HG02623 (cell line): ENCODE results near the gene LRPPRC.
"Not testable (repeated sequence)": the region's sequence is repeated elsewhere in the genome, so short reads cannot be mapped to it uniquely, and the experiment has no call there.

Experiments used
- ATAC-seq: cut with Tn5 transposase; IDR thresholded peaks from one replicate; pipeline ENCODE4 v1.9.1; 2021; ENCODE audit warnings: moderate library complexity; ENCODE audit not compliant: unreplicated experiment

LRPPRC gene

DNA sequence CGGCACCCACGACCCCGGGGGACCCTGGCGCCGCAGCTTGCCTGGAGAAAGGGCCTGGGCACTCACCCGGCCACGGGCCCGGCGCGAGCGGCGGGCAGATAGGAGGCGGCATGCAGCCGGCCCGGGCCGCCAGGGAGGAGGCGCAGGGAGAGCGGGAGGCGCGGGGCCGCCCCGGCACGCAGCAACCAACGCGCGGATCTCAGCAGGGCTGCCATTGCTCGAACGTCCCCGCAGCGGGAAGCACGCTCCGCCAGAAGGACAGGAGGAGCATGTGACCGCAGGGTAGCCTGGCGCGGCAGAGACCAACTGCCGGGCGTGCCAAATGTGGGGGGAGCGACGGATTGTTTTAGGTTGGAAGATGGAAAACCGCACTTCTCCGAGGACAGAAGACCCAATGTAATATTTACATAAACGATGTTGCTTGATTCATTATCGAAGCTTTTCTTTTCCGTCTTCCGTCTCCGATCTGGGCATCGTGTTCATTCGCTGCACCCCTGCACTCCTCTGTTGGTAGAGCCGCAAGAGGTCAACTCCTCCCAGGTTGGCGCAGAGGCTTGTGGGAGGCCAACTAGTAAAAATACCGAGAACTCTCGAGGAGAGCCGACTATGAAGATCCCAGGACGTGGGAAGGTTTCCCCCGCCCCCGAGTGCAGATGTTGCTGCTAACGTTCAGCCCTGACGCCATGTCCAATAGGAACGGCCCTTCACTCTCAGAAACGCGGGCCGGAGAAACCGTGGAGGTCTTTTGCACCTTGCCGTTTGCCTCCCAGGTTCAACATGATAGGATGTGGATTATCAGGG, at the start of gene LRPPRC:
LRPPRC (minus strand) TSS at position 257 of the 801 bp plus-strand sequence; CDS start at position 215, 42 bp downstream.
- ATAC-seq, result peak; percentile 94

DNA sequence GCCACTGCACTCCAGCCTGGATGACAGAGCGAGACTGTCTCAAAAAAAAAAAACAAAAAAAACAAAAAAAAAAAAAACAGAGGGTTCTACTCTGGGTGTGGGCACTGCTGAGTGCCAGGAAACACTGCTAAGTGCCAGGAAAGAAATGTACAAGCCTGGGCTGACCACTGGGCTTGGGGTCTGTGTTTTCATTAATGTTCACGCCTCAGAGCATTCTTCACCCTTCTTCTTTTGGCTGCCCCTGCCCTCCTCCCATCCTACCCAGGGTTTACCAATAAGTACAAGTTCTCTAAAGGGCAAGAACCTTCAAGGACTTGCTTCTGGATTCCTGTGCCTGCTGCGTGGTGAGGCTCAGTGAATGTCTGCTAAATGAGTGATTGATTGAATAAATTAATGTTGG, 49.3 kb upstream of the LRPPRC start:
- ATAC-seq, result no peak

- ATAC-seq, result peak; percentile 98
Measured at GRCh38 chr2:44044281-44044720, 48.5 kb upstream of the LRPPRC start.

DNA sequence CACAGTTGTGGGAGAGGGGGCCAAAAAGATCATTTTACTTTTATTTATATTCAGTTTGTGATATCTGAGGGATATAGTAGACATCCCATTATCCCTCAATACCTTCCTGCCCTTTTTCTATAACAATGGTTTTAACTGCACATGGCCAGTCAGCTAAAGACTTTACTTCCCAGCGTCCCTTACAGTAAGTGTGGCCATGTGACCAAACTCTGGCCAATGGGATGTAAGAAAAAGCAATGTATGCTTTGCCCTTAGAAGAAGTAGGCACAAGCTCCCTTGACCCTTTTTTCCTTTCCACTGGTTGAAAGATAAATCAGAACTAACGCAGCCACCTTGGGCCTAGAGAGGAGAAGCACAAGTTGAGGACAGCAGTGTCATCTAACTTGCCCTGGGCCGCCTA, 44.6 kb upstream of the LRPPRC start:
- ATAC-seq, result no peak

DNA sequence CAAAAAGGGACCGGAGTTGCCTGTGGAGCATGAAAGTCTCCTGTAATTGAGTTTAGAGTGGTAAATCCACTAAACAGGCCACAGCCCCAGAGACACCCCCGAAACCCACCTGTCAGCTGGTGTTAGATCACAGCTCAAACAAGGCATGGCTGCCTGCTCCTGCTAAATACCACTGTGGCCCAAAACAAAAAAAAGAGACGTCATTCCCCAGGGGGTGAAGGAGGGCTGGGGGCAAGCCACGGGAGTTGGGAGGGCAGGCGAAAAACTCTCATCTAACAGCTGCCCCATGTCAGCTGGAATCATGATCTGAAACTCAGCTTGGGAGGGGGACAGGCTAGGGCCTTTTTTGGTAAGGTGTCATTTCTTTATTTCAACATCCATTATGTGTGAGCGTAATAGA, 42.5 kb upstream of the LRPPRC start:
- no peak for ATAC-seq

DNA sequence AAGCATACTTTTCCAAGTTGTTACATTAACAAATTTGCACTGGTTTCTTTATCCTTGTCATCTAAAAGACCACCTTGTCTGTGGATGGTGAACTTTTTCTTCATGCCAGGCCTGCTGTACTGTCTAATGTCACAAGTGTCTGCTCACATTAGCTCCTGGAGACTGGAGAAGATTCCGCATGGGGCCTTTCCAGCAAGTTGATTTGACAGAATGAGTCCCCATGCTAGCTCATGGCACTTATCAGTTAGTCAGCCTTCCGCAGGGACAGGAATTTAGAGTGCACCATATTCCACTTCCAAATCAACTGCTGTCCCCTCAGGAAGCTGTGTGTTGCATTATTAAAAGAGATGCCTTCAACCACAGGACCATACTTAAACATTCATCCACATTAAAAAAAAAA, 41.4 kb upstream of the LRPPRC start:
- ATAC-seq, result no peak

DNA sequence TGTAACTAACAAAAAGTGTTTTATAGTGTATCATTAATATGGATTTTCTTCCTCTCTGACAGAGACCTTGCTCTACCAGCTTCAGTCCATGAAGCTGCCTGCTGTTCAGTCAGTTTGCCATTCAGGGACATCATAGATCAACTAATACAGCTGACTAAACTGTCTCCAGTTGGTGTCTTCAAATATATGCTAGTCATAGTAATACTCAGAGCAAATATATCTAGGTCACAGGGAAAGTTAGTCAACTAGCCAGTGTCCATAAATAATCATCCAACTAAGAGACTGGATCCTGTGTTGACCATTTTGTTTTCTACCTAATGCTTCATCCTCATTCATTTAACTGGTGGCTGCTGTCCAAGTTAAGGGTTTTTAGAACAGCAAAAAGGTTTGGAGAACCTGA, 38.2 kb upstream of the LRPPRC start:
- no peak for ATAC-seq

DNA sequence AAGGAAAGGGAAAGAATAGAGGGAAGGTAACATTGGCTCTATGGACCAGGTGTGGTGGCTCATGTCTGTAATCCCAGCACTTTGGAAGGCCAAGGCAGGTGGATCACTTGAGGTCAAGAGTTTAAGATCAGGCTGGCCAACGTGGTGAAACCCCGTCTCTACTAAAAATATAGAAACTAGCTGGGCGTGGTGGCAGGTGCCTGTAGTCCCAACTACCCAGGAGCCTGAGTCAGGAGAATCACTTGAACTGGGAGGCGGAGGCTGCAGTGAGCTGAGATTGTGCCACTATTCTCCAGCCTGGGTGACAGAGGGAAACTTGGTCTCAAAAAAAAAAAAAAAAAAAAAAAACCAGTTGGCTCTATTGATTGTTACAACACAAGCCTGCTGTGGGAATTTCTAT, 31.3 kb upstream of the LRPPRC start:
- ATAC-seq, result not testable (repeated sequence)

GRCh38 chr2:44016282-44016681, 20.5 kb upstream of the LRPPRC start:
- ATAC-seq, result no peak

DNA sequence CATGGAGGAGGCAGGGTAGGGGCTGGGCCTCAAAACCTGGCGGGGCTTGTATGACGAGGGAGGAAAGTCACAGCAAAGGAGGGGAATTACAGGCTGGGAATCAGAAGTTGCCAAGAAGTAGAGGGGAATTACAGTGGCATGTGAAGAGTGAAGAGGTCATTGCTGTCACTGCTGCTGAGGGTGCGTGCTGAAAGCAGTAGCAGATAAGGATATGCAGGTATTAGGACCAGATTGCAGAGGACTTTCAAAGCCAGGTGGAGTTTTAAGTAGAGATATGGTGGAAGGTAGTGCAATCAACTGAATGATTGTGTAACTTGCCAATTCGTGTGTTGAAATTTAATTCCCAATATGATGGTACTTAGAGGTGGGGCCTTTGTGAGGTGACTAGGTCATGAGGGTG, 19.4 kb upstream of the LRPPRC start:
- ATAC-seq, result no peak

DNA sequence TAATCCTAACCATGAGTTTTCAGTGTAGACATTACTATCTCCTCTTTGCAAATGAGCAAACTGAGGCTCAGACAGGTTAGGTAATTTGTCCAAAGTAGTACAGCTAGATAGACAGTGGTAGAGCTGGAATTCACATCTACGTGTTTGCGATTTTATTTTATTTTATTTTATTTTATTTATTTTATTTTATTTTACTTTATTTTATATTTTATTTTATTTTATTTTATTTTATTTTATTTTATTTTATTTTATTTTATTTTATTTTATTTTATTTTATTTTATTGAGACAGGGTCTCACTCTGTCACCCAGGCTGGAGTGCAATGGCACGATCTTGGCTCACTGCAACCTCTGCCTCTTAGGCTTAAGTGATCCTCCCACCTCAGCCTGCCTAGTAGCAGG, 17.4 kb upstream of the LRPPRC start:
- ATAC-seq, result not testable (repeated sequence)

DNA sequence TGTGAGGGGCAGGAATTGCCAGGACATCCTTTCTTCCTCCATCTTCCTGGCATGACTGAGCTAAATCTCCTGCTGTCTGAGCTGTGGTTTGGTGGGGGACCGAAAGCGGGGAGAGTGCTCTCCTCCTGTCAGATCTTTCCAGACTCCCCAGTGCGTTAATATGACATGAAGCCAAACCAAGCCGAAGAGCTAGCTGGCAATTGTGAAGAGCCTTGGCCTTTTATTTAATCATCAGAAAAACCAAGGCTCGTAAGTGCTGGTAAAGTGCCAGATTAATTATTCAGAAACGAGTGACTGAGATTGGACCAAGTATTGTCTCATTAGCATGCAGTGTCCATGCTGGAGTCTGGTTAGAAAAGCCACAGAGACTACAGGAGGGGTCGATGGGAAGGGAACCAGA, 14.5 kb upstream of the LRPPRC start:
- no peak for ATAC-seq

DNA sequence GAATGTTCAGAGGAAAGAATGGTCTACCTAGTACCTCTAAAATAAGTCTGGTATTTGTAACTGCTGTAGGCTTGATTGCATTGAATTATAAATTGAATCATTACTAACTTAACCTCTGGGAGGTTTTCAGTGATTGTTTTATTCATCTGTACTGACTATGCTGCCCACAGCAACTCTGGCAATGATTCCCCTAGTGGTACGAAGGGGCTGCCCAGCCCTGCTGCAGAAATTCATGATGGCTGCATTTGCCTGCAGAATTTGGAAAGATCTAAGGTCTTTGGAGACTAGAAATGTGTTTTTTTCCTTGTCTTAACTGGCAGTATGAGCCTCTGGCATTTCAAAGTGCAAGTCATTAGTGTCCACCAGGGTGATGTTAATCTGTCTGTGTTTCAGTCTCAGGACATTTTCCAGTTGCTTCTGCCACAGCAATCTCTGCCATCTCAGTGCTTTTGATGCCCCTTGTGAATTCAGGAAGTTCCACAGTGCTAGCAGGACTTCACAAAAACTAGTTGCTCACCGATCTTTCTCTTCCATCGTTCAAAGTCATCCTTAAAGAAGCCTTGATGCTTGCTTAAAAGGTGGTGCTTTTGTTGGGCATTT, 13.4 kb upstream of the LRPPRC start:
- ATAC-seq, result no peak

DNA sequence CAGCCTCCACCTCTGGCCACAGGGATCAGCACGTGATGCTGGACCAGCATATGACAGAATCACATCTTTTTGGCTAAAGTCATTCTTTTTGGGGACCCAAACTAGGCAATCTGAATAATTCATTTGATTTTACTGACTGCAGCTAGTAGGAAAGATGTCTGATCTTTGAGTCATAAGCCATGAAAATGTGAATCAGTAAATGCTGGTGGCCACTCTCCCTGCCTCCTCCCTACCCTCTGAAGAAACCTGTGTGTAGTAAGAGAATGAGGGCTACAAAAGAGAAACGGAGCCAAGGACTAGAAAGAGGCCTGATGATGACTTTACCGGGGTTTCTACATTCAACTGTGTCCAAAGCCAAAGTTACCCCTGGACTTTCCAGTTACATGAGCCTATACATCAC, 10.1 kb upstream of the LRPPRC start:
- ATAC-seq, result no peak

DNA sequence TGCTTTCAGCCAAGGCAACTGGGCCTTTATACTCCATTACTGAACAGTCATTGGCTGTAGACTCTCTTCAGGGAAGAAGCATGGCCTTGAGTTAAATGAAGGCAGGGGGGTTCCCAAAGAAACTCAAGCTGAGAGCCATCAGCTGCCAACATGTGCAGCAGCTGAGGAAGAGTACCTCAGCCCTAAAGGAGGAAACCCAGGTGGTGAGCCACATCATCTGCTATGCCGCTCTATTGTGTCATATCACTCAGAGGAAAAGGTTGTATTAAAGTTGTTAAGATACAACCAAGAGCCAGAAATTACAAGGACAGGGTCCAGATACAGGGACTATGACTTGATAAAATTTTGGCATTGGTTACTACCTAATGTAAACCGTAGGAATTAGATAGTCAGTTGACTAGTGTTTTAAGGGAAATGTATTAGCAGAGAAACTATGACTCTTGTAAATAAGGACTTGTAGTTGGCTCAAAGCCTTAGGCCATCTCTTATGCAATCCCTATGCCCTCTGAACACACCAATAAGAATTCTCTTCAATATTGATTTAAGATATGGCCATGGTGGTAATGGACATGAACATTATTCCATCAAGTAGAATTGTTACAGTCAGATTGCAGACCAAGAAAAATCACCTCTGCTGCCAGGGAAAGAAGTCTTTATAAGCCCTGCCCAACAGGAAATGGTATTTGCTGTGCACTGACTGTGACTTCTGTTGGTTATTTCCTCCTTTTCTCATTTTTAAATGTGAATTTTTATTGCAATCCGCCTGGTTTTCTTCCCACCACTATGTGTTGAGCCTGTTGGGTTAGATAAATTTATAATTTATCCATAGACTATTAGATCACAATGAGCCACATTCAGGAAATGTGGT, 9.2 kb upstream of the LRPPRC start:
- no peak for ATAC-seq

DNA sequence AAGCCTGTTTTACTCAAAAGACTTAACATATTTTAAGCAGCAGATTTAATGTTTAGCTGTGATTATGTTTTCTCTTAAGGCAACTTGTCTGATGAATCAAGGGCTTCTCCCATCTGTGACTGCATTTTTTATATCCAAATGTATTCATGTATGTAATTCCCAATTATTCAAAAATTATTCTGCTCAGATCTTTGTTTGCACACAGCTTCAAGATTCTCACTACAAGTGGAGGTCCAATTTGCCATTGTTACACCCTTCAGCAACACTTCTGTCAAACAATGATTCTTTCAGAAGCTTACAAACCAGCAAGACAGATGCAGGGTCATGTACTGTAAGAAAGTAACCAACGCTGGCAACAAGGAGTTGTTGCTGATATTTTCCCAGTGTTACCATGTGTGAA, 5.9 kb upstream of the LRPPRC start:
- no peak for ATAC-seq

DNA sequence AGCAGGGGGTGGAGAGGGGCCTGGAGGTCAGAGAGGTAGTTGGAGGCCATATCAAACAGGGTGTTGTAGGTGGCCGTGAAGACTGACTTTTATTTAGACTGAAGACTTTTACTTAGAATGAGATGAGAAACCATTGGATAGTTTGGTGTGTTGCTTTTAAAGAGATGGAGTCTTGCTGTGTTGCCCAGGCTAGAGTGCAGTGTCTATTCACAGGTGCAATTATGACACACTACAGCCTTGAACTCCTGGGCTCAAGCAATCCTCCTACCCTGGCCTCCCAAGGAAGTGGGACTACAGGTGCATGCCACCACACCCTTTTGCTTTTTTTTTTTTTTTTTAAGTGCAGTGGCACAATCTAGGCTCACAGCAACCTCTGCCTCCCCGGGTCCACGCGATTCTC, 2.5 kb upstream of the LRPPRC start:
- no peak for ATAC-seq

DNA sequence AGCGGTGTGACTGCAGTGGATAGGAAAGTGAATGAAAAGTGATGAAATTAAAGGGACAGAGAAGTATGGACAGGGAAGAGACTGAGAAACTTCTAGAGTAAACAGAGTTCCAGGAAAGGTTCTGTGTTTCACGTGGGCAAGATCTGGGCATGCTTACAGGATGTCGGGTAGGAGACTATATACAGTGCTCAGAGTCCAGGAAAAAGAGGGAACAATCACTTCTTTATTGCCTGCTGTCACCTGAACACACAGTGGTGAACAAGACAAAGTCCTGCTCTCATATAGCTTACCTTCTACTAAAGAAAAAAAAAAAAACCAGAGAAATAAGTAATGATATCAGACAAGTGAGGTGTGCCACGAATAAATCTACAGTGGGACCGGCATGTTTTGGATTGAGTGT, 2.4 kb downstream of the LRPPRC start:
- ATAC-seq, result no peak

- ATAC-seq, result no peak
Measured at GRCh38 chr2:43989545-43989944, 6.2 kb downstream of the LRPPRC start.

DNA sequence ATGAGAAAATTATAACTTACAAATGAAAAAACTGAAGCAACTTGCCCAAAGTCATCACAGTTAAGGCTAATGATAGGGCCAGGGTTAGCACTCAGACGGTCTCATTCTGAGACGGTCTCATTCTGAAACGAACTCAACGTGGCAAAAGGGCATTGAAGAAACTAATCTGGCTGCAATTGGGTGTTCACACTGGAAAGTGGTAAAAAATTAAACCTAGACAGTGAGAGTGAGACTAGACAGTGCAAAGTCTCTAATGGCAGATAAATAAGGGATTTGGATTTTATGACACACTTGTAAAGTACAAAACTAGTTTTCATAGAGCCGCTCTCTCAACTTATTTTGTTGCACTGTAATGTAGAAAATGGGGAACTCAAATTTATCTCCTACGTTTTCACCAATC, 9.2 kb downstream of the LRPPRC start:
- no peak for ATAC-seq

DNA sequence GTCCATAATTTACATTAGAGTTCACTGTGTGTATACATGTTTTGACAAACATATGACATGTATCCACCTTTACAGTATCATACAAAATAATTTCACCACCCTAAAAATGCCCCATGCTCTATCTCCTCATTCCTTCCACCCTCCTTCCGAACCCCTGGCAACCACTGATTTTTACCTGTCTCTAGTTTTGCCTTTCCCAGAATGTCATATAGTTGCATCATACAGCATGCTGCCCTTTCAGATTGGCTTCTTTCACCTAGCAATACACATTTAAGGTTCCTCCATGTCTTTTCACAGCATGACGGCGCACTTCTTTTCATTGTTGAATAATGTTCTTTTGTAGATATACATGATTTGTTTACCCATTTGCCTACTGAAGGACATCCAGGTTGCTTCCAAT, 10.4 kb downstream of the LRPPRC start:
- ATAC-seq, result no peak

GRCh38 chr2:43984533-43984932, 11.3 kb downstream of the LRPPRC start:
- ATAC-seq, result no peak
